ENCODE results near the gene SLC25A18.
"Not testable (repeated sequence)": the region's sequence is repeated elsewhere in the genome, so short reads cannot be mapped to it uniquely, and the experiment has no call there.

The SLC25A18 gene

GRCh38 chr22:17612057-17612456 is 48.8 kb downstream of the SLC25A18 start:
- DNase-seq: no peak

GRCh38 chr22:17613280-17613679 is 50.0 kb downstream of the SLC25A18 start:
- DNase-seq: no peak

DNA sequence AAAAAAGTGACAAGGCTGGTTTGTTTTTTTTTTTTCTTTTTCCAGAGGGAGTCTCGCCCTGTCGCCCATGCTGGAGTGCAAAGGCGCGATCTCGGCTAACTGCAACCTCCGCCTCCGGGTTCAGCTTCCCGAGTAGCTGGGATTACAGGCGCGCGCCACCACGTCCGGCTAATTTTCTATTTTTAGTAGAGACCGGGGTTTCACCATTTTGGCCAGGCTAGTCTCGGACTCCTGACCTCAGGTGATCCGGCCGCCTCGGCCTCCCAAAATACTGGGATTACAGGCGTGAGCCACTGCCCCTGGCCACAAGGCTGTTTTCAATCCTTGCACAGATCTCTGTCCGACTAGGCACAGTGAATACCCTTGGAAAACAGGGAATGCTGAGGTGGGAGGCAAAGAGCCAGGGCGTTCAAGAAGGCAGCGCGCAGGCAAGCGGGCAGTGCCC is 64.7 kb downstream of the SLC25A18 start:
- DNase-seq: no peak

DNA sequence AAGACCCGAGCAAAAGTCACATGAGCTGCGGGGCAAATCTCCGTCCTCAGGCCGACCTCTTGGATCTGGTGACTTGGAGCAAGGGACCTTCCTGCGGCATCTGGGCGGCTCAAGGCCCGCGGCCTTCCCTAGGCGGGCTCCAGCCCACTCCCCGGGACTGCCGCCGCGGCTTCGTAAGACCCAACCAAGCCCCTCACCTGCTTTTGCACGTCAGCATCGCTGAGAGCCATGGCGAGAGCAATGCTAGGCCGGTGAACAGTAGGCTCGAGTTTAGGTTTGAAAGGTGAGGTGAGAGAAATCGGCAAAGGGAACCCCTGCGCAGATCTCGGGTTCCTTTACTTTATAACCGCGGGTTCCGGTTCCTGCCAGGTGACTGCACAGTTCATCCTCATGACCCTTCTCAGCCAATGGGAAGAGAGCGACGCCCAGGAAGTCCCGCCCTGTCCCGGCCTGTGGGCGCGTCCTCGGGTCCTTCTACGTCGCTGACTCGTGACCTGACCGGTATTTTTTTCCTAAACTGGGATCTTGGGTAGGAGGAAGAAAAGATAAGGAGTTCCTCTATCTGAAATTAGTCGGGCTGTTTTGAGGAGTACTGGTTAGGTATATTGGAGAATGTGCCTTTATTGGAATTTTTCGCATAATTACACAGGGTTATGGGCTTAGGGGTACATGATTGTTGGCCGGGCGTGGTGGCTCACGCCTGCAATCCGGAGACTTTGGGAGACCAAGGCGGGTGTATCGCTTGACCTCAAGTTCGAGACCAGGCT is 65.3 kb downstream of the SLC25A18 start, which contains the start of gene ATP6V1E1:
ATP6V1E1 (minus strand) TSS at position 344 of the 767 bp plus-strand sequence; CDS start at position 230, 114 bp downstream.
- peak; percentile 97 for DNase-seq

- no peak for DNase-seq
Observed at GRCh38 chr22:17629173-17629489, 65.8 kb downstream of the SLC25A18 start.

GRCh38 chr22:17629641-17630040 is 66.3 kb downstream of the SLC25A18 start:
- DNase-seq: no peak

GRCh38 chr22:17631076-17631565 is 67.8 kb downstream of the SLC25A18 start:
- no peak for DNase-seq

- DNase-seq: no peak
Observed at GRCh38 chr22:17633217-17633997, 70.1 kb downstream of the SLC25A18 start.

DNA sequence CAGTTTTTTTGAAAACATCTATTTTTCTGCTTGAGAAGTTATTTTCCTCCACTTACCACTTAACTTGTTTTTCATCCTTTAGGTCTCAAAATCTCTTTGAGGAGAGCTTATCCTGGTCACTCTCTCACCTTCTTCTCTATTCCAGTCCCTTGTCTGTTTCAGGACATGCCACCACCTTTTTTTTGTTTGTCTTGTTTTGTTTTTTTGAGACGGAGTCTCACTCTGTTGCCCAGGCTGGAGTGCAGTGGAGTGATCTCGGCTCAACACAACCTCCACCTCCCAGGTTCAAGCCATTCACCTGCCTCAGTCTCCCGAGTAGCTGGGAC is 70.7 kb downstream of the SLC25A18 start:
- no peak for DNase-seq

- DNase-seq: no peak
Observed at GRCh38 chr22:17634696-17635095, 71.4 kb downstream of the SLC25A18 start.

GRCh38 chr22:17636850-17637249 is 73.6 kb downstream of the SLC25A18 start:
- not testable (repeated sequence) for DNase-seq

GRCh38 chr22:17637490-17638181 is 74.3 kb downstream of the SLC25A18 start:
- DNase-seq: peak in 1 of 2 donors; percentile 11

DNA sequence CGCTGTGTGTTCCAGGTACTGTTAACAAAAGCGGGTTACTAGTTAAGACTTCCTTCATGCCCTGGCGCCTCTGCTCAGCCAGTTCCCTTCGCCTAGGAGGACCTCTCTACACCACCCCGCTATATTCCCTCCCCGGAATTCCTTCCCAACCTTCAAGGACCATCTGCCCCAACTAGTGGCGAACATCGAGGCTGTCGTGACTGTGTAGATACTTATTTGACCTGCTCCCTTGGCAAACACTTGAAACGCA is 74.8 kb downstream of the SLC25A18 start:
- no peak for DNase-seq

DNA sequence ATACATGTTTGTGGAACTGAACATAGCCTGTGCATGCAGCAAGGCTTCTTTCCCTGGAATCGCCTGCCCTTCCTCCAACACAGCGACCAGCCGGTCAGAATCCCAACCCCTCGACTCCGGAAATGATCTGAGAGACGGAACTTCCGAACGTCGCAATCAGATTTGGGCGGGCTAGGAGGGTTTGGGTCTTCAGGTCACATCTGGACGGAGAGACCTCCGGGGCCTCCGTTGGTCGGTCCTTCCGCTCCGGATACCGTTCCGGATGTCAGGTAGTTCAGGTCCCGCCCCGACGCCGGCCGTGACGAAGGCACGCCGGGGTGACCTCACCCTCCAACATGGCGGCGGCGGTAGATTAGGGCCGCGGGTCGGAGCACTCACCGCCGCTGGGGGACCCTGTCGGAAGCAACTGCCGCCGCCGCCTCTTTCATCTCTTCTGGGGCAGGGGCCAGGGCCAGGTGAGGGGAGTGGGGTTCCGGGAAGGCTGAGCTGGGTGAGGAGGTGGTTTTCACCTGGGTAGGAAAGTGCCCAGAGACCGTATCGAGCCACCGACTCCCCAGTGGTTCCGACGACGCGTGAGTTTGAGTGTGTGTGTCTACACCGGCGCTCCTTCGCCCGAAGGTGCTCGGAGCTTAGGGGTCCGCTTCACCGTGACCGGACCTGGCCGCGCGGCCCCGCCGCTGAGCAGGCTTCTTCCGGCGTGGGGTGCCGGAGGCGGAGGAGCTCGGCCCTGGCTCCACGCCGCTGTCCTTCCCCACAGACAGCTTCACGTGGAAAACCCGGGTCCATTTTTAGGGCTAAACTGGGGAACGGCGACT is 75.3 kb downstream of the SLC25A18 start, which contains the start of gene BCL2L13:
BCL2L13 (plus strand) TSS at position 326 of the 815 bp plus-strand sequence. CDS start 16,955 bp downstream, outside the sequence.
- peak; percentile 90 to 91 for DNase-seq

DNA sequence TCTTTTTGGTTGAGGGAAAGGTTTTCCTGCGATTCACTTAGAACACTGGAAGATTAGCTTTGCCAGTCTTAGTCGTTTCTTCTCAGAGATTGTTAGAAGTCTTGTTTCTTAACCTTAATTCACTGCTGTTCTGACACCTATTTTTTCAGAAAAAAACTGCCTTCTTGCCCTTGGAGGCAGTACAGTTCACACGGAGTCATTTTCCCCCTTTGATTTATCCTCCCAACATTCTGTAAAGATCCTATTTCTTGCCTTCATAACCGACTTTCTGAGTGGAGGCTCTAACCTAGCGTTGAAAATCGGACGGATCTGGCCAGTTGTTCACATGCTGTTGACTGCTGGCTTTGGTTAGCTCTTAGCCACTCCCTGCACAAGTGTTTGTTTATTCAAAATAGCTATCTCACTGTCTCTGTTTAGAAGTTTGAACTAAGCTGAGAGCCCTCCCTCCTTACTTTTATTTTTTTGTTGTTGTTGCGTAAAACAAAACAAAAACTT is 76.0 kb downstream of the SLC25A18 start:
- peak; percentile 18 to 53 for DNase-seq
